ENCODE results near the gene MED8. TPM values are rescaled to one million over a fixed set of nuclear protein-coding genes. Genes with fewer than 3 reads are reported as not detected.

The MED8 gene
- total RNA-seq (2021; fragmentation: NEBNext Ultra II Directional; extraction: Animal tissue kit (Norgen Biotek cat#: 25700)) (19.5 and 20.6 TPM in 2 replicates), polyA plus RNA-seq (2011; rRNA removed) (6.7 and 7.0 TPM in 2 replicates), polyA minus RNA-seq (2011; rRNA and poly(A)+ RNA removed) (5.1 and 9.8 TPM in 2 replicates)
- polyA plus RNA-seq (2011; cell fraction: cytosol; rRNA removed), result 9.7 TPM
- polyA plus RNA-seq (2011; cell fraction: nucleus; rRNA removed), result 13.6 TPM
- polyA plus RNA-seq (2012, experiment 1 of 2), result 19.8 to 23.8 TPM (median 22.3 TPM) in 4 replicates
- polyA plus RNA-seq (2012, experiment 2 of 2), result 8.5 TPM
- polyA plus RNA-seq (2013, experiment 1 of 2), result 12.8 TPM
- polyA plus RNA-seq (2013, experiment 2 of 2), result 14.3 TPM
- 5.2 TPM for polyA minus RNA-seq (2011; cell fraction: cytosol; rRNA and poly(A)+ RNA removed)
- 13.1 TPM for polyA minus RNA-seq (2011; cell fraction: nucleus; rRNA and poly(A)+ RNA removed)
- long read RNA-seq, experiment 1, partial matches to known transcripts, result 13 of 18 reads
- long read RNA-seq, experiment 1, other reads (novel, unspliced or antisense), result 1 of 18 reads
- long read RNA-seq, experiment 2, transcript MED8-203 (7 exons, 1,924 nt), result major isoform, 30 of 41 reads
- long read RNA-seq, experiment 2, partial matches to known transcripts, result 4 of 41 reads
- long read RNA-seq, experiment 2, other reads (novel, unspliced or antisense), result 4 of 41 reads

- no peak within 1 kb of the TSS for H2BK12ac ChIP-seq (ENCODE audit: low read depth, low read length)
- POLR2A ChIA-PET (ENCODE audit: partially characterized antibody), result interaction anchor here (0.7 to 5.2 kb wide), 22 partner anchors 8 to 569 kb away, joined by 3 to 38 read pairs (median 4); partner anchors contain the start of genes CDC20, ELOVL1 and KDM4A
- 3% methylated on average over 52 of the region's 65 CpGs; no CpG with 5 or more reads in 1 of the 2 experiments for WGBS, 2 experiments (ENCODE audit: extremely low coverage in 1 of 2, insufficient coverage in 1 of 2, insufficient read length in 1 of 2, insufficient replicate concordance in 2 of 2, low coverage in 1 of 2, low lambda C conversion rate in 2 of 2, missing lambda C conversion rate in 1 of 2)
- no peak within 1 kb of the TSS for H2BK120ac ChIP-seq (replicated peaks; ENCODE audit: low read depth, low read length)
- DNase-seq (ENCODE audit: low read depth in 1 of 2, low spot score in 2 of 2), result peak; percentile 93 to 96
- peaks cover 1 to 4% of the 10 kb centered on the region in 2 experiments for H4K20me1 ChIP-seq (replicated peaks in 1 of 2; ENCODE audit: control insufficient read depth in 1 of 2, insufficient read depth in 2 of 2, low read length in 2 of 2)
- H3K23me2 ChIP-seq (ENCODE audit: low read depth, low read length), result peaks cover 3% of the 10 kb centered on the region
- peak within 1 kb of the TSS; percentile 93 for H2BK5ac ChIP-seq (ENCODE audit: low read depth, low read length)
- H3K4me2 ChIP-seq (ENCODE audit: insufficient read depth in 1 of 2, low read depth in 2 of 2, low read length in 2 of 2), result peak within 1 kb of the TSS; percentile 78 to 92
- H2AK5ac ChIP-seq (ENCODE audit: low read depth, low read length), result no peak within 1 kb of the TSS
- H3K9ac ChIP-seq (replicated peaks in 1 of 4; ENCODE audit: extremely low read depth in 1 of 4, low read depth in 3 of 4, low read length in 3 of 4), result peak within 1 kb of the TSS; percentile 65 to 82 (median 67)
- peak within 1 kb of the TSS; percentile 96 for H4K5ac ChIP-seq (ENCODE audit: insufficient read length, low read depth, low read length)
- H3K4me1 ChIP-seq (replicated peaks in 1 of 4; ENCODE audit: control insufficient read depth in 3 of 4, insufficient read depth in 4 of 4, low read length in 3 of 4), result peaks cover 0 to 8% (median 4%) of the 10 kb centered on the region in 4 experiments; a peak in 4 of 7 replicates
- no peak for FAIRE-seq
- H4K91ac ChIP-seq (replicated peaks; ENCODE audit: insufficient read length, low read length), result peak within 1 kb of the TSS; percentile 94
- H2BK20ac ChIP-seq (ENCODE audit: low read length), result no peak within 1 kb of the TSS
- H3K79me1 ChIP-seq (ENCODE audit: low read depth, low read length), result peaks cover 2% of the 10 kb centered on the region; the same call in 1 of the 2 replicates
- CTCF ChIA-PET (ENCODE audit: partially characterized antibody), result interaction anchor here (0.6 to 3.0 kb wide), 12 partner anchors 14 to 161 kb away, joined by 3 to 12 read pairs (median 3); partner anchors contain the start of genes C1orf210 and ELOVL1
- H2BK15ac ChIP-seq (ENCODE audit: low read length), result peak within 1 kb of the TSS; percentile 77; the same call in 1 of the 2 replicates
- peaks cover 7 to 20% of the 10 kb centered on the region in 2 experiments; a peak in 3 of 4 replicates for H3K79me2 ChIP-seq (ENCODE audit: control insufficient read depth in 1 of 2, insufficient read depth in 2 of 2, low read length in 2 of 2)
- H3K36me3 ChIP-seq (ENCODE audit: control insufficient read depth in 2 of 4, insufficient read depth in 4 of 4, low read length in 3 of 4), result peaks cover 7 to 34% (median 22%) of the 10 kb centered on the region in 4 experiments
- peak within 1 kb of the TSS; percentile 78 to 92 (median 85) for H3K4me3 ChIP-seq (ENCODE audit: extremely low read depth in 1 of 4, insufficient read depth in 2 of 4, low read depth in 3 of 4, low read length in 4 of 4)
- no peaks in the 10 kb centered on the region for H3K27me3 ChIP-seq (replicated peaks in 1 of 4; ENCODE audit: control insufficient read depth in 3 of 4, extremely low read depth in 1 of 4, insufficient read depth in 3 of 4, low read length in 3 of 4)
- peak within 1 kb of the TSS; percentile 54 for H3K56ac ChIP-seq (replicated peaks; ENCODE audit: insufficient read length, low read depth, low read length)
- H3K14ac ChIP-seq (ENCODE audit: insufficient read length), result no peak within 1 kb of the TSS
- H4K8ac ChIP-seq (ENCODE audit: extremely low read depth, insufficient read depth, low read length), result peak within 1 kb of the TSS; percentile 94; the same call in 1 of the 2 replicates
- H3K27ac ChIP-seq (ENCODE audit: low read depth, low read length), result peak within 1 kb of the TSS; percentile 5; the same call in 1 of the 2 replicates
- no peak within 1 kb of the TSS for H3K23ac ChIP-seq (ENCODE audit: insufficient read length)
- peak within 1 kb of the TSS; percentile 88 for H3K18ac ChIP-seq (ENCODE audit: extremely low read depth, low read length)
- H3K4ac ChIP-seq (replicated peaks; ENCODE audit: insufficient read length, low read depth, low read length), result no peak within 1 kb of the TSS
- peak within 1 kb of the TSS; percentile 45 for H2AFZ ChIP-seq (ENCODE audit: low read length)
- no peaks in the 10 kb centered on the region for H3K9me3 ChIP-seq (ENCODE audit: insufficient read depth in 2 of 2, low read depth in 1 of 2, low read length in 1 of 2)
- TF ChIP-seq NANOG (IDR thresholded peaks at IDR 0.05; ENCODE audit: insufficient read depth, low read depth, low read length, poor library complexity, severe bottlenecking) (no peak), SP2 (IDR thresholded peaks at IDR 0.05; ENCODE audit: low read length) (peak; percentile 60; the same call in 1 of the 2 replicates), POLR2A (IDR thresholded peaks at IDR 0.05; ENCODE audit: control extremely low read depth in 1 of 2, low read depth in 2 of 2, low read length in 2 of 2) (peak in 1 of 2 experiments; percentile 49; a peak in 1 of 3 replicates), CREB1 (IDR thresholded peaks at IDR 0.05) (peak; percentile 68), SP1 (IDR thresholded peaks at IDR 0.05; ENCODE audit: low read depth, low read length) (peak; percentile 64; the same call in 1 of the 2 replicates), SAP30 (IDR thresholded peaks at IDR 0.05; ENCODE audit: insufficient read depth, insufficient replicate concordance, low read length) (peak; percentile 98)
- TF ChIP-seq, protein P1, sequence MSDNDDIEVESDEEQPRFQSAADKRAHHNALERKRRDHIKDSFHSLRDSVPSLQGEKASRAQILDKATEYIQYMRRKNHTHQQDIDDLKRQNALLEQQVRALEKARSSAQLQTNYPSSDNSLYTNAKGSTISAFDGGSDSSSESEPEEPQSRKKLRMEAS (IDR thresholded peaks at IDR 0.05), result peak; percentile 41
Observed at GRCh38 chr1:43389326-43390313, at the start of gene MED8, which contains the start of gene SZT2. TSS of gene MED8 (minus strand) at chr1:43389800. CDS start at chr1:43389764, 36 bp downstream. TSS of gene SZT2 (plus strand) at chr1:43389899. CDS start at chr1:43389969, 70 bp downstream.

Measured in H1 (cell line).